Measurements from ENCODE around the gene TLN1. TPM values are rescaled to one million over a fixed set of nuclear protein-coding genes. Genes with fewer than 3 reads are reported as not detected.

Gene TLN1
- total RNA-seq, 2 donors from 2014 or later, result 117 to 123 TPM

DNA sequence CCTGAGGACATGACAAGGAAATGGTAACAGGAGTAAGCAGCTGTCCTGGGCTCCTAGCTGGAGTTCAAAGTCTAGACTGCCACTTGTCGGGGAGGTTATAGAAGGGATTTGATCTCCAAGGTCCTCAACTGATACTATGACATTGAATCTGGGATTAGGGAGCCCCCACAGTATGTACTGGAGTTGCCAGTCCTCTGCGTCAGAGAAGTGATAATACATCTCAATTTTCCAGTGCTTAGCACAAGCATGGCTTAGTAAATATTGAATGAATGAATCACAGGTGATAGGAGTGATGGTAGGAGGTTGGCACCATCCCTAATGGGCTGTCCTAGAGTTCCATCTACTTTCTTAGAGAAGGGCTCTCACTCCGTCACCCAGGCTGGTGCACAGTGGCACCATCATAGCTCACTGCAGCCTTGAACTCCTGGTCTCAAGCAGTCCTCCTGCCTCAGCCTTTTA, 36.0 kb downstream of the TLN1 start:
- peaks cover 5% of the 10 kb centered on the region for H3K4me1 Mint-ChIP-seq
- H3K4me3 Mint-ChIP-seq, result no peak overlapping the region
- Histone ChIP-seq H3K27ac (ENCODE audit: low read depth, low read length) (no peak overlapping the region), H3K9me3 (ENCODE audit: control insufficient read depth, low read length) (no peaks in the 10 kb centered on the region), H3K4me3 (ENCODE audit: low read length) (no peak overlapping the region), H3K9ac (ENCODE audit: extremely low read depth, low read length, poor library complexity, severe bottlenecking) (no peak overlapping the region), H3K27me3 (ENCODE audit: control insufficient read depth, insufficient read depth, low read length, poor library complexity, severe bottlenecking) (no peaks in the 10 kb centered on the region), H3K4me1 (ENCODE audit: control insufficient read depth, insufficient read depth, low read length) (no peaks in the 10 kb centered on the region), H3K36me3 (ENCODE audit: control insufficient read depth, insufficient read depth, low read length) (peaks cover 55% of the 10 kb centered on the region)
- no peaks in the 10 kb centered on the region for H3K9me3 Mint-ChIP-seq
- WGBS, 2 experiments (ENCODE audit: insufficient coverage in 1 of 2, insufficient read length in 1 of 2), result 96 to 100% methylated on average over 3 of the region's 3 CpGs
- H3K36me3 Mint-ChIP-seq (ENCODE audit: low read depth), result peaks cover 24% of the 10 kb centered on the region
- TF ChIP-seq, protein P1, sequence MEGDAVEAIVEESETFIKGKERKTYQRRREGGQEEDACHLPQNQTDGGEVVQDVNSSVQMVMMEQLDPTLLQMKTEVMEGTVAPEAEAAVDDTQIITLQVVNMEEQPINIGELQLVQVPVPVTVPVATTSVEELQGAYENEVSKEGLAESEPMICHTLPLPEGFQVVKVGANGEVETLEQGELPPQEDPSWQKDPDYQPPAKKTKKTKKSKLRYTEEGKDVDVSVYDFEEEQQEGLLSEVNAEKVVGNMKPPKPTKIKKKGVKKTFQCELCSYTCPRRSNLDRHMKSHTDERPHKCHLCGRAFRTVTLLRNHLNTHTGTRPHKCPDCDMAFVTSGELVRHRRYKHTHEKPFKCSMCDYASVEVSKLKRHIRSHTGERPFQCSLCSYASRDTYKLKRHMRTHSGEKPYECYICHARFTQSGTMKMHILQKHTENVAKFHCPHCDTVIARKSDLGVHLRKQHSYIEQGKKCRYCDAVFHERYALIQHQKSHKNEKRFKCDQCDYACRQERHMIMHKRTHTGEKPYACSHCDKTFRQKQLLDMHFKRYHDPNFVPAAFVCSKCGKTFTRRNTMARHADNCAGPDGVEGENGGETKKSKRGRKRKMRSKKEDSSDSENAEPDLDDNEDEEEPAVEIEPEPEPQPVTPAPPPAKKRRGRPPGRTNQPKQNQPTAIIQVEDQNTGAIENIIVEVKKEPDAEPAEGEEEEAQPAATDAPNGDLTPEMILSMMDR (conservative IDR thresholded peaks at IDR 0.05), result no peak
- H3K27me3 Mint-ChIP-seq (ENCODE audit: insufficient read depth), result no peaks in the 10 kb centered on the region
- no peak for DNase-seq
- H3K27ac Mint-ChIP-seq, result no peak overlapping the region

DNA sequence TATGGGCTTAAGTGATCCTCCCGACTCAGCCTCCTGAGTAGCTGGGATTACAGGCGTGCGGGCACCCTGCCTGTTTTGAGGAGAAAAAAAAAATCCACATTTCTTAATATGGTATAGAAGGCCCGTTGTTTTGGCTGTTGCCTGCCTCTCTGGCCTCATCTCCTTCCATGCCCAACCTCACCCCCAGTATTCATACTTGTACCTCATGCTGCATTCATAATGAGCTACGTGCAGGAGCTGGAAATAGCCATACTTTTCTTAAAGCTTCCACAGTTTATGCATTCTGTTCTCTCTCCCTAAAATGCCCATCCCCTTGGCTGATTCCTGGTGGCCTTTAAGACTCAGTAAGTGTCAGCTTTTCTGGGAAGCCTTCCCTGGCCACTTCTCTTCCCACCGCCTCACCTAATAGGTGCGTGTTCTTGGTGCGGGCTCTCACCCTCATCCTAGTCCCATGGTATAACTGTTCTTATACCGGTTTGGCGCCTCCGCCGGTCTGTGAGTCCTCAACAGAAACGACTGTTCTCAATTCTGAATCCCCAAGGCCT, 40.2 kb downstream of the TLN1 start:
- TF ChIP-seq, protein P1 (conservative IDR thresholded peaks at IDR 0.05), result peak; percentile 44
- Histone ChIP-seq H3K27me3 (ENCODE audit: control insufficient read depth, insufficient read depth, low read length, poor library complexity, severe bottlenecking) (no peaks in the 10 kb centered on the region), H3K9me3 (ENCODE audit: control insufficient read depth, low read length) (no peaks in the 10 kb centered on the region), H3K27ac (ENCODE audit: low read depth, low read length) (no peak overlapping the region), H3K9ac (ENCODE audit: extremely low read depth, low read length, poor library complexity, severe bottlenecking) (no peak overlapping the region), H3K4me3 (ENCODE audit: low read length) (peak overlapping the region; percentile 96), H3K4me1 (ENCODE audit: control insufficient read depth, insufficient read depth, low read length) (peaks cover 10% of the 10 kb centered on the region), H3K36me3 (ENCODE audit: control insufficient read depth, insufficient read depth, low read length) (peaks cover 30% of the 10 kb centered on the region)
- Mint-ChIP-seq H3K36me3 (ENCODE audit: low read depth) (peaks cover 19% of the 10 kb centered on the region), H3K4me1 (peaks cover 26% of the 10 kb centered on the region), H3K27me3 (ENCODE audit: insufficient read depth) (no peaks in the 10 kb centered on the region), H3K4me3 (peak overlapping the region; percentile 85), H3K9me3 (no peaks in the 10 kb centered on the region), H3K27ac (no peak overlapping the region)
- peak; percentile 66 for DNase-seq
- 76 to 77% methylated on average over 11 to 13 of the region's 13 CpGs for WGBS, 2 experiments (ENCODE audit: insufficient coverage in 1 of 2, insufficient read length in 1 of 2)

DNA sequence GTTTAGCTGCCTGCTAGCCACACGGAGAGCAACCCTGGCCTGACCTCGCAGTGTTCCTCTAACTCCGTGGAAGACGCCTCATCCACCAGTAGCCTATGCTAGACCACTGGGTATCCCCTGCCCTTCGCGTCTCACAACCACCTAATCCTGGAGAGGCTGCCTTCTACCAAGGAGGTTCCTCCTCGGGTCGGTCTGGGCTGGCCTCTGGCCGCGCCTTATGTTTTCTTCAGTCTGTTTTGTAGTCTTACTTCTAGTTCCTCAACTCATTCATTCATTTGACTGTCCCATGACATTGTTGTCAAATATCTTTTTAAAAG, 40.7 kb downstream of the TLN1 start:
- H3K36me3 ChIP-seq (ENCODE audit: control insufficient read depth, insufficient read depth, low read length), result peaks cover 26% of the 10 kb centered on the region
- TF ChIP-seq, protein P1 (conservative IDR thresholded peaks at IDR 0.05), result no peak
- peak overlapping the region; percentile 28 for H3K9ac ChIP-seq (ENCODE audit: extremely low read depth, low read length, poor library complexity, severe bottlenecking)
- Mint-ChIP-seq H3K36me3 (ENCODE audit: low read depth) (peaks cover 19% of the 10 kb centered on the region), H3K4me3 (peak overlapping the region; percentile 85), H3K4me1 (peaks cover 28% of the 10 kb centered on the region), H3K9me3 (no peaks in the 10 kb centered on the region), H3K27ac (peak overlapping the region; percentile 84), H3K27me3 (ENCODE audit: insufficient read depth) (no peaks in the 10 kb centered on the region)
- WGBS, 2 experiments (ENCODE audit: insufficient coverage in 1 of 2, insufficient read length in 1 of 2), result 25 to 32% methylated on average over 9 to 10 of the region's 10 CpGs
- H3K27ac ChIP-seq (ENCODE audit: low read depth, low read length), result peak overlapping the region; percentile 58
- peaks cover 10% of the 10 kb centered on the region for H3K4me1 ChIP-seq (ENCODE audit: control insufficient read depth, insufficient read depth, low read length)
- no peak for DNase-seq
- H3K27me3 ChIP-seq (ENCODE audit: control insufficient read depth, insufficient read depth, low read length, poor library complexity, severe bottlenecking), result no peaks in the 10 kb centered on the region
- H3K4me3 ChIP-seq (ENCODE audit: low read length), result peak overlapping the region; percentile 96
- no peaks in the 10 kb centered on the region for H3K9me3 ChIP-seq (ENCODE audit: control insufficient read depth, low read length)
